Measurements from ENCODE around the gene KIAA1328.

Gene KIAA1328

GRCh38 chr18:37242826-37243560 lies 414.1 kb downstream of the KIAA1328 start:
- H3K4me3 ChIP-seq (ENCODE audit: low read length) = no peak overlapping the region
- DNase-seq (ENCODE audit: low read depth) = no peak
- no peak for TF ChIP-seq CTCF (IDR thresholded peaks at IDR 0.05; ENCODE audit: insufficient read depth, low read depth, low read length, missing control alignments)

GRCh38 chr18:37243741-37244140 lies 414.8 kb downstream of the KIAA1328 start:
- no peak overlapping the region for H3K4me3 ChIP-seq (ENCODE audit: low read length)
- DNase-seq (ENCODE audit: low read depth) = no peak
- no peak for TF ChIP-seq CTCF (IDR thresholded peaks at IDR 0.05; ENCODE audit: insufficient read depth, low read depth, low read length, missing control alignments)

- no peak for TF ChIP-seq CTCF (IDR thresholded peaks at IDR 0.05; ENCODE audit: insufficient read depth, low read depth, low read length, missing control alignments)
- DNase-seq (ENCODE audit: low read depth) = no peak
- H3K4me3 ChIP-seq (ENCODE audit: low read length) = no peak overlapping the region
Measured at GRCh38 chr18:37244618-37245017, 415.7 kb downstream of the KIAA1328 start.

- DNase-seq (ENCODE audit: low read depth) = no peak
- no peak overlapping the region for H3K4me3 ChIP-seq (ENCODE audit: low read length)
- no peak for TF ChIP-seq CTCF (IDR thresholded peaks at IDR 0.05; ENCODE audit: insufficient read depth, low read depth, low read length, missing control alignments)
Measured at GRCh38 chr18:37246779-37247340, 417.9 kb downstream of the KIAA1328 start.

GRCh38 chr18:37247497-37248161 lies 418.7 kb downstream of the KIAA1328 start:
- TF ChIP-seq CTCF (IDR thresholded peaks at IDR 0.05; ENCODE audit: insufficient read depth, low read depth, low read length, missing control alignments) = no peak
- no peak overlapping the region for H3K4me3 ChIP-seq (ENCODE audit: low read length)
- DNase-seq (ENCODE audit: low read depth) = no peak

- TF ChIP-seq CTCF (IDR thresholded peaks at IDR 0.05; ENCODE audit: insufficient read depth, low read depth, low read length, missing control alignments) = no peak
- no peak for DNase-seq (ENCODE audit: low read depth)
- H3K4me3 ChIP-seq (ENCODE audit: low read length) = no peak overlapping the region
Measured at GRCh38 chr18:37248281-37248680, 419.4 kb downstream of the KIAA1328 start.
